Epithelial cell of proximal tubule (primary cell): ENCODE measurements around the gene SFMBT2. TPM values are rescaled to one million over a fixed set of nuclear protein-coding genes. Genes with fewer than 3 reads are reported as not detected.
"Not testable (repeated sequence)": the region's sequence is repeated elsewhere in the genome, so short reads cannot be mapped to it uniquely, and the experiment has no call there.

ENCODE experiments used
- DNase-seq: peaks from one replicate; pipeline ENCODE4 v3.0.0-alpha.2; 2011; ENCODE audit warnings: low read depth
- H3K4me3 ChIP-seq: 2 replicates; pipeline ENCODE4 v1.5.1; 2011; ENCODE audit warnings: low read depth, mild to moderate bottlenecking, low read length
- total RNA-seq: library from RNA; depleted of rRNA; stranded (reverse); fragments of >200 nt; gene quantifications from 2 replicates; pipeline ENCODE4 v1.2.3, GENCODE V29; 2015
- TF ChIP-seq, protein P1 (sequence below): conservative IDR thresholded peaks from 2 replicates; pipeline ENCODE4 v1.5.1; 2012; ENCODE audit warnings: low read depth, mild to moderate bottlenecking, low read length

Gene SFMBT2
- total RNA-seq, 1 donor from 2014 or later = 2.4 TPM

DNA sequence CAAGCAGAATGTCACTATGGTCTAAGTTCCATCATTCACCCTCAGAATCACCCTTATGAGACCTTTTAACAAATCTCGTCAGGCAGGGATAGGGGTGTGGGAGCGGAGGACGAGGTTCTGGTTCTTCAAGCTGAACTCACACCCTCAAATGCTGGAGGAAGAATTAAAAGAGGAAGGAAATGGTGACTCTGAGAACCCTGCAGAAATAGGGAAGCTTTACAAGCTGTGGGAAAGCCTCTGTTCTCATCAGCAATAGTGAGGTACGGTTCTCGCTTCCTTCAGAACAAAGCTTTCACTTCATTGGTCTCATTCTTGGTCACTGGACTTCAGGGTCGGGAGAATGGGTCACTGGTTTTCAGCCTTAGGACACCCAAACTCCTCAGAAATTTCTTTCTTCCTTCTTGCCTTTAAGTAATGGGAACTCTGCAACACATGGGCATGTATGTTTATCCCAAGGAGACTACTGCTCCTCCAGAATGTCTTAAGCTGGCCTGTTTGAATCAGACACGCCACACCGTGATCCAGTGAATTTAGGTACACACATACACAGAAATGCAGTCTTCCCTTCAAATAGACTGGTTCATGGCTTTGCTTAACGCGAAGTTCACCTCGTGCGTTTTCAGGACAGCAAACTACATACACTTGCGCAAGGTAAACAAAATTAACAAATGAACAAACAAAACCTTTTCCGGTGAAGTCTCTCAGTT, 226.0 kb downstream of the SFMBT2 start:
- no peak overlapping the region for H3K4me3 ChIP-seq
- TF ChIP-seq, protein P1, sequence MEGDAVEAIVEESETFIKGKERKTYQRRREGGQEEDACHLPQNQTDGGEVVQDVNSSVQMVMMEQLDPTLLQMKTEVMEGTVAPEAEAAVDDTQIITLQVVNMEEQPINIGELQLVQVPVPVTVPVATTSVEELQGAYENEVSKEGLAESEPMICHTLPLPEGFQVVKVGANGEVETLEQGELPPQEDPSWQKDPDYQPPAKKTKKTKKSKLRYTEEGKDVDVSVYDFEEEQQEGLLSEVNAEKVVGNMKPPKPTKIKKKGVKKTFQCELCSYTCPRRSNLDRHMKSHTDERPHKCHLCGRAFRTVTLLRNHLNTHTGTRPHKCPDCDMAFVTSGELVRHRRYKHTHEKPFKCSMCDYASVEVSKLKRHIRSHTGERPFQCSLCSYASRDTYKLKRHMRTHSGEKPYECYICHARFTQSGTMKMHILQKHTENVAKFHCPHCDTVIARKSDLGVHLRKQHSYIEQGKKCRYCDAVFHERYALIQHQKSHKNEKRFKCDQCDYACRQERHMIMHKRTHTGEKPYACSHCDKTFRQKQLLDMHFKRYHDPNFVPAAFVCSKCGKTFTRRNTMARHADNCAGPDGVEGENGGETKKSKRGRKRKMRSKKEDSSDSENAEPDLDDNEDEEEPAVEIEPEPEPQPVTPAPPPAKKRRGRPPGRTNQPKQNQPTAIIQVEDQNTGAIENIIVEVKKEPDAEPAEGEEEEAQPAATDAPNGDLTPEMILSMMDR = no peak
- DNase-seq = no peak

DNA sequence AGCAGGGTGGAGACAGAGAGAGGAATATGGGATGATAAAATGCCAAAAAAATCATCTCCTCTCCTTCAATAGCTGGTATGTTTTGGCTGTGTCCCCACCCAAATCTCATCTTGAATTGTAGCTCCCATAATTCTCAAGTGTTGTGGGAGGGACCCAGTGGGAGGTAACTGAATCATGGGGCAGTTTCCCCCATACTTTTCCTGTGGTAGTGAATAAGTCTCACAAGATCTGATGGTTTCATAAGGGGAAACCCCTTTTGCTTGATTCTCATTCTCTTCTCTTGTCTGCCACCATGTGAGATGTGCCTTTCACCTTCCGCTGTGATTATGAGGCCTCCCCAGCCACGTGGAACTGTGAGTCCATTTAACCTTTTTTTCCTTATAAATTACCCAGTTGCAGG, 226.7 kb downstream of the SFMBT2 start:
- DNase-seq, H3K4me3 ChIP-seq: not testable (repeated sequence)

DNA sequence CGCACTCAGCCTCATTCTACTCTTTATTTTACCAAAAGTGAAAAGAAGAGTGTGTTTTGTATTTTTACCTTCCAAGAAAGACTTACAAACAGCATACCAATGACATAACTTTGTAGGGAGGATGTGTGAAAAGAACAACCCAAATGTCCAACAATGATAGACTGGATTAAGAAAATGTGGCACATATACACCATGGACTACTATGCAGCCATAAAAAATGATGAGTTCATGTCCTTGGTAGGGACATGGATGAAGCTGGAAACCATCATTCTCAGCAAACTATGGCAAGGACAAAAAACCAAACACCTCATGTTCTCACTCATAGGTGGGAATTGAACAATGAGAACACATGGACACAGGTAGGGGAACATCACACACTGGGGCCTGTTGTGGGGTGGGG, 228.5 kb downstream of the SFMBT2 start:
- not testable (repeated sequence) for H3K4me3 ChIP-seq, DNase-seq

DNA sequence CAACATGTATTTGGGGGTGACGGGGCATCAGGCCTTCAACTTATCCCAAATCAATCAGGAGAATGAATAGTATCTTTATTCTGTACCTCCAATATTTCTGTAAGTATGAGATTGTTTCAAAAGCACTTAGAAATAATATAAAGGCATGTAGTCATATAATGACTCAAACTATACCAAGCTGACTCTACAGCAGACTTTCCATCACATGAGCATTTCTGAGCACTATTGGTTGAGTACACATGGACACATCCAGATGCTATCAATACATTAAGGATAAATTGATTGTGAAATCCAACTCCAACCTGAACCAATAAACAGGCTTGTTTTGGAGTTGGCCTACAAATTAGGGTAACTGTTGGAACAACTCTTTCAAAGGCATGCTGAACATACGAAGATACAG, 229.4 kb downstream of the SFMBT2 start:
- no peak overlapping the region for H3K4me3 ChIP-seq
- no peak for DNase-seq
- TF ChIP-seq, protein P1 = no peak

DNA sequence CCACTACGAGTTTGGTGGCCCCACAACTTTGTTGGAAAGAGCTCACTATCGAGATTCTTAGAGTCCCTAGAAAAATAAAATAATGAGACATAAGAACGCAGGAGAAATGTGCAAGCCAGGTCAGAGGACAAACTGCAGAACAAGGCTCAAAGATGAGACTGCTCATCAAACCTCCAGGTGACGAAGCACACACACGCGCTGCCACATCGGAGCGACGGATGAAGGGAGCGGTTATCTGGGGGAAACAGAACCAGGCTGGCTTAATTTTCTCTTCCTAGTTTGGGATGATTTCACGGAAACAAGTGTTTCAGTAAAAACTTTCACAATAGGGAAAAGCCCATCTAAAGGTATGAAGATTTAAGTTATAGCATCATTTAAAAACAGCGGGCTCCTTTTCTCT, 231.3 kb downstream of the SFMBT2 start:
- no peak overlapping the region for H3K4me3 ChIP-seq
- DNase-seq = no peak
- TF ChIP-seq, protein P1 = no peak

DNA sequence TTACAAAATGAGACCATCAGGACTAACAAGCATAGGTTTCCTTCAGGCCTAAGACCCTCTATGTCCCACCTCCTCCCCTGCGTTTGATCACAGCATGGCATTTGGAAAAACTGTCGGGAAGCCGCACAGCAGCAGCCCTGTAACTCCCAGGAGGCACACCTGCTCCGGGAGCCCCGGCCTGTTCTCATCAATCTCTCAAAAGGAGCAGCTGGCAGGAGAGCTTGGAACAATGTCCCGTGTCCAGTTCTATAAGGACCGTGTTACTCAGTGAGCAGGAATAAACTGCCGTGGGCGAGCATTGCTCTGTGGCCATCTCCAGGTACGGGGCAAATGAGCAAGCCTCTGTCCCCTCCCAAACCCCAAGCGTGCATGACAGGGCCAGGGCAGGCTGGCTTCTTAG, 236.9 kb downstream of the SFMBT2 start:
- TF ChIP-seq, protein P1 = no peak
- DNase-seq = no peak
- H3K4me3 ChIP-seq = no peak overlapping the region

DNA sequence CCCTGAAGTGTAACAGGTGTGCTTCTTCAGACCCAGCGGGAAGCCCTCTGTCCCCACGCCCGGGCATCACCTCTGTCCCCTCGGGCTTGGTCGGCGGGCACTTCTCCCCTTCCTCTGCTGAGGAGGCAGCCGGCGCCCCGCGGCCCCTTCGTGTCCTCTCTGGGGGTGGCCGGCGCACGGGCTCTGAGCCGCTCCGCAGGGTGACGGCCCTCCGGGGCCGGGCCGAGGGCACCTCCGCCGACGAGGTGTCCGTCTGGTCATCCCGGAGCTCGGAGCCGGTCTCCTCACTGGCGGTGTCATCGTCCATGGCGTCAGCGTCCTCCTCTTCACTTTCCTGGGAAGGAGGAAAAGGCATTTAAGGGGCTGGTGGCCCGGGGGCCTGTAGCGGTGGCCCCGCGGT, 239.0 kb downstream of the SFMBT2 start:
- TF ChIP-seq, protein P1 = no peak
- no peak overlapping the region for H3K4me3 ChIP-seq
- no peak for DNase-seq

DNA sequence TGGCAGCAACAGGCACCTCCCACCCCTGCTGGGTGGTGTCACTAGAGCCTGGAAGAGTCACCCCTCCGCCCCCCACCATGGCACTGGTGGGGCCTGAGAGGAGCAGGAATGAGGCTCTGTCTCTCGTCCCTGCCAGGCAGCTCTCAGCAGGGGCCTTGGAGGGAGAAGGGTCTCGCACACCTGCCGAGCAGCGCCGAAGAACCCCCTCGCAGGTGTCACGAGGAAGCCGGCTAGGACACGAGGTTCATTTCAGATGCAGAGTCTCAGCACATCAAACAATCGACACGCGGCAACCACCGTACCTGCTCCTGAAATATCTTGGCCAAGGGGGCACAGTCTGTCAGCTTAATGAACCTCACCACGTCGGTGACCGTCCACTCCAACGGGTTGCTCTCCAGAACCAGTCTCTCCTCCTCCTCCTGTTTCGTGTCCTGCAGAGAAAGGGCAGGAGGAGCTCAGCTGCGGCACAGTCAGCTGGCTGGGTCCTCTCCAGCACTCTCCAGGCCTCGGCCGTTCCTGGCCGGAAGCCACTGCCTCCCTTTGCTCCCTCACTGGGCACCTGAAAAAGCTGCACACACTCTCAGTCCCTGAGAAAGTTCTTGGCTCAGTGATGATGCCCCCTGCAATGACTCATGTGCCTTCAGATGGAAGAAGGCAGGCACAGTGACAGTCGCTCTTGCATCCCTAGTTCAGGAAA, 240.1 kb downstream of the SFMBT2 start:
- TF ChIP-seq, protein P1 = no peak
- DNase-seq = no peak
- no peak overlapping the region for H3K4me3 ChIP-seq
